Tibial nerve (tissue), 4 donors: ENCODE measurements around the gene RDH12.

Experiments
- CTCF ChIP-seq, 5 experiments: fragments of 200-600 bp in 3 of 5; fragments of 450-650 bp in 2 of 5; sonication (generic) in 3 of 5; IDR thresholded peaks; one replicate each; pipeline ENCODE4 v1.5.1; 2016 to 2019; ENCODE audit warnings: antibody characterized with exemption in 5 of 5, mild to moderate bottlenecking in 3 of 5, moderate library complexity in 2 of 5
- EP300 ChIP-seq, 2 donors: sonication (generic); formaldehyde crosslinking; IDR thresholded peaks; one replicate each; pipeline ENCODE4 v1.6.1; 2017; ENCODE audit warnings: antibody characterized with exemption in 2 of 2, mild to moderate bottlenecking in 1 of 2
- POLR2A ChIP-seq, 2 donors: fragments of 450-650 bp; IDR thresholded peaks; one replicate each; pipeline ENCODE4 v1.6.1; 2017; ENCODE audit warnings: antibody characterized with exemption in 2 of 2, mild to moderate bottlenecking in 2 of 2, moderate library complexity in 2 of 2

GRCh38 chr14:67765192-67765834 is 63.6 kb downstream of the RDH12 start:
- TF ChIP-seq EP300 (IDR thresholded peaks at IDR 0.05) (no peak), CTCF (IDR thresholded peaks at IDR 0.05) (no peak), POLR2A (IDR thresholded peaks at IDR 0.05) (no peak)
